Hypothalamus (tissue), 51 donors: ENCODE measurements around the gene ARMC9.
A peak's percentile ranks its signal among the peaks of the same experiment; 100 is the strongest.

ENCODE experiments used
- DNase-seq, 51 donors: peaks; one replicate each; lab custom pipeline; 2025; lab: John Stamatoyannopoulos, UW

Gene ARMC9

DNA sequence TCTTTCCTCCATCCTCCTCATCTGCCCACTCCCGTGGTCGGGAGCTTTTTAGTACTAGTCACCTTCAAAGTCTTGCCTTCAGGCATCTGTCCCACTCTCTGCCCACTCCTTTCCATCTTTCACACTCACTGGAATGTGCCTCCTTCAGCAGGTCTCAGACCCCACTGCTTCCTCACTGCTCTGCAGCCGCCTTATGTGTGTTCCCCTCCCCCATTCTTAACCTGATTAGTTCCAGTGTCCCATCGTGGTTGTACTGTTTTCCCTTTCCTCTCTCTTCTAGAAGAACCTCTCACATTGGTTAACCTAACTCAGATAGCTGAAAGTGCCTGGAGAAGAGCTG, 3.0 kb downstream of the ARMC9 start:
- no peak for DNase-seq

DNA sequence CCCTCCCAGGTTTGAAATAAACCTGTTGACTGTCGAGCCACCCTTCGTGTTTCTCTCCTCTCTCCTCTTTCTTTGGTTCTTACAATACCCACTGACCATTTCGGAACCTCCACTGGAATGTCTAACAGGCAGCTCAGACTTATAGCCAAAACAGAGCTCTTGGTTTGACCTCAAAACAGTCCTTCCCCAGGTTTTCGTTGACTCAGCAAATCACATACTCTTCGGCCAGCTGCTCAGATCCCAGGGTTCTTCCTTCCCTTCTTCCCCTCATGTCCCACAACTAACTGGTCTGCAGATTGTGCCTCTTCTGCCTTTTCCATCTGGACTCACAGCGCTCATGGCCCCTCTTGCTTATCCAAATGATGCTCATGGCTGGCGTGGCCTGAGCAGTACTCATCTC, 4.7 kb downstream of the ARMC9 start:
- DNase-seq, result no peak

DNA sequence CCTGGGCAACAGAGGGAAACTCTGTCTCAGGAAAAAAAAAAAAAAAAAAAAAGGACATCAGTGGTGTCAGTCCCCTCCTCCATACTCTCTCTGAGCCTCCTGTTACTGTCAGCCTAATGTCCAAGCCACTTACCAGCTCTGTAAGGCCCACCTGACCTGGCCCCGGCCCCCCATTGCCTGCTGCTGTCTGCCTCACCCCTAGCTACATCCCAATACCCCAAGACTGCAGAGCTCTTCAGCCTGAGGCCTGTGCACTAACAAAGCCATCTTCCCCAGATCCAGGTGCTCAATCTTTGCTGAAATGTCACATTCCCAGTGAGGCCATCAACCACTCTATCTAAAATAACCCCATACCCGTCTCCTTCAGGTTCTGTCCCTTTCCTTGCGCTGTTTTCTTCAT, 5.7 kb downstream of the ARMC9 start:
- no peak for DNase-seq

DNA sequence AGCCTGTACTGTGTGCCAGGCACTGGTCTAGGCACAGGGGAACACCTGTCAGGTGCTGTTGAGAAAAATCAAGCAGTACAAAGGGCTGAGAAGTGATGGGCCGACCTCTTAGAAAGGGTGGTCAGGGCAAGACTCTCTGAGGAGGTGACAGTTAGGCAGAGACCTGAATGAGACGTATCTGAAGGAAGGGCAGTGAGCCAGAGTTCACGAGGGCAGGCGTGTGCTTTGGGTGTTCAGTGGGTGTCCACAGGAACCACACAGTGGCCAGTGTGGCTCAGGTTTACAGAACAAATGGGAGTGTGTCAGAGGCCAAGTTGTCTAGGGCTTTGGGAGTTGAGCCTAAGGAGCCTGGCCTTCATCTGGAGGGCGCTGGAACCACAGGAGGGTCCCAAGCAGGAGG, 6.2 kb downstream of the ARMC9 start:
- DNase-seq, result no peak

DNA sequence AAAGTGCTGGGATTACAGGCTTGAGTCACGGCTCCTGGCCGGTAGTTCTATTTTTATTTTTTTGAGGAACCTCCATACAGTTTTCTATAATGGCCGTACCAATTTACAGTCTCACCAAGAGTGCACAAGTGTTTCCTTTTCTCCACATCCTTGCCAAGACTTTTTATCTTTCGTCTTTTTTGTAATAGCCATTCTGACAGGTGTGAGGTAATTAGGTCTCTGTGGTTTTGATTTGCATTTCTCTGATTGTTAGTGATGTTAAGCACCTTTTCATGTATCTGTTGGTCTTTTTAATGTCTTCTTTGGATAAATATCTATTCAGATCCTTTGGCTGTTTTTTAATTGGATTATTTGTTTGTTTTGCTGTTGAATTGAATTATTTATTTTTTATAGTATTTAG, 9.3 kb downstream of the ARMC9 start:
- DNase-seq, result no peak

- no peak for DNase-seq
Observed at GRCh38 chr2:231210782-231211181, 12.4 kb downstream of the ARMC9 start.

GRCh38 chr2:231211486-231211885, 13.1 kb downstream of the ARMC9 start:
- DNase-seq, result no peak

DNA sequence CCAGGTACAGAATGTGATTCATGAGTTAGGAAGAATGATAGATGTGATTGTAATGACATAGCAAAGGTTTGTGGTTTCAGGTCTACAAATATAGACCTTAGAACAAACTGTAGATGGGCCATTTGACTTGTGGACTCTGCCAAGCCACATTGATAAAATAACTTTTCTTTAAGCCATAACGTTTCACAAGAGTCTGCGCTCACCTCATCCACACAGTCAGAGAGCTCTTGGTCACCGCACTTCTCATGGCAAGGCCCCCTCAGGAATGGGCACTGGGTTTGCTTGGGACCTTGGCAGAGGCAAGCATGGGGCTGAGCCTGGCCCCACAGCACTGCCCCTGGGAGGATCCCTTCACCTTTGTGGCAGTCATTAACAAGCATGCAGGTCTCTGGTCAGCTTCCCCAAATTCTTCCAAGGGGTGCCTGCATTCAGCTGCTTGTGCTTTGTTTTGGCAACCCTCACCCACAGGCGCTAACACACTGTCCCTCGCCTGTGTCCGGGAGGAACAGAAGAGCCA, 14.0 kb downstream of the ARMC9 start:
- no peak for DNase-seq

GRCh38 chr2:231213931-231214642, 15.7 kb downstream of the ARMC9 start:
- DNase-seq, result no peak

DNA sequence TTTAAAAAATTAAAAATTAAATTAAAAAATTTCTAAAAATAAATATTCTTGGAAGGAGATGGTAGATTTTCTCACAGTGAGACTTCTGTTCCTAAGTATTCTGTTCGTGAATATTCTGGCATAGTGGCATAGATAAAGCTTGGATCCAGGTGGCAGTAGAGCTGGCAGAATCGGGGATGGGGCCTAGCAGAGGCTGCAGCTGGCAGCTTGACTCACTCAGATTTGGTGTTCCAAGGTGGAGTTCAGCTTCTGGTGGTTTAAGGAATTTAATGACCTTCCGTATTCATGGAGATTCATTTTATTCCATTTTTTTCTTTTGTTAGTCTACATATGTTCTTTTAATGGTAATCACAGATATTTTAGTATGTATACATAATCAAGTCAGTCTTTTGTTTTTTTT, 19.9 kb downstream of the ARMC9 start:
- no peak for DNase-seq

DNA sequence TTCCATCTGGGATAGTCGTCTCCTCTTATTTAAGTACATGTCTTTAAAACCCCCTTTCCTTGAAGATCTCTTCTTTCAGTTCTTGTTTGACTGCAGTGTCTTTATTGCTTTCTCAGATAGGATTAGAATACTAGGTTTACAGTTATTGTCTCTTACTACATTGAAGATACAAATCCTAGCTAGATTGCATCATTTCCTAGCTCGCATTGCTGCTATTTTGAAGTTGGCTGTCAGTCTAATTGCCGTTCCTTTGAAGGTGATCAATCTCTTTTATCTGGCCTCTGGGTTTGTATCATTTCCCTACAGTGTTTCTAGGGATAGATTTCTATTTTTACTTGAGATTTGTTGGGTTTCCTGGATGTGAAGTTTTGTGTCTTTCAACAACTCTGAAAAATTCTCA, 20.9 kb downstream of the ARMC9 start:
- no peak for DNase-seq

- no peak for DNase-seq
Observed at GRCh38 chr2:231221761-231222160, 23.3 kb downstream of the ARMC9 start.

GRCh38 chr2:231222318-231223000, 24.0 kb downstream of the ARMC9 start:
- DNase-seq, result peak in 1 of 51 donors; percentile 3

GRCh38 chr2:231223001-231223375, 24.6 kb downstream of the ARMC9 start:
- no peak for DNase-seq

DNA sequence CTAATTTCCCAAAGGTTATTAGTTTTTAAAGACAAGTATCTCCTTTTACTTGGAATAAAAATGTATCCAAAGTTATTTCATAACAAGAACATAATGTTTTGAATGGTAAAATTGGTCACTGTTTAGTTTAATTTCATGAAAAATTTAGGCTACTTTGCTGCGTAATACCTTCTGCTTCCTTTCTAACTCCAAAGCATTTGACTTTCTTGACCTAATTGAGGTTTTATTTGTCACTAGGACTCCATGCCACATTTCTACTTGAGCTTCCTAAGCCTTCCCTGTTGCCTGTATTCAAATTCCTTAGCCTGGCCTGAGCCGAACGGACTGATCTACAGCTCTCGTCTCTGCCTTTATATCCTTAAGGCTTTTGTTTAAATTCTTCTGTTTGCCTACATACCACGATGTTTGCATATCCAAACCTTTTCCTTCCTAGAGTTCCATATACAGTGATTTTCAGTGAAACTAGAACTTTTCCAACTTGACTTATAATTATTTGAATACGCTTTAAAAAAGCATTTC, 25.1 kb downstream of the ARMC9 start:
- no peak for DNase-seq

- DNase-seq, result peak in 39 of 51 donors; percentile 3 to 81 (median 34)
Observed at GRCh38 chr2:231227310-231228162, 29.1 kb downstream of the ARMC9 start.

DNA sequence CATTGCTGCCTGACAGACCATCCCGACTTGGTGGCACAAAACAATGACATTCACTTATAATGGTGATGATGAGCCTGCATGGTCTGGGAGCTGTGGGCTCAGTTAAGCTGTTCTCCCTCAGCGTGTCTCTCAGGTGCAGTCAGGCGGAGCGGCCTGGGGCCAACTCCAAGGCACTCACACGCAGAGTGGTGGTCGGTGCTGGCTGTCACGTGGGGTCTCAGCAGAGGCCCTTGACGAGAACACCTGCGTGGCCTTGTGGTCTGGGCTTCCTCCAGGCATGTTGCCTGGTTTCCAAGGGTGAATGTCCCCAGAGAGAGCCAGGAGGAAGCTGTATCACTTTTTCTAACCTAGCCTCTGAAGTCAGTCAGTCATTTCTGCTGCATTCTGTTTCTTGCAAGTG, 29.8 kb downstream of the ARMC9 start:
- no peak for DNase-seq

DNA sequence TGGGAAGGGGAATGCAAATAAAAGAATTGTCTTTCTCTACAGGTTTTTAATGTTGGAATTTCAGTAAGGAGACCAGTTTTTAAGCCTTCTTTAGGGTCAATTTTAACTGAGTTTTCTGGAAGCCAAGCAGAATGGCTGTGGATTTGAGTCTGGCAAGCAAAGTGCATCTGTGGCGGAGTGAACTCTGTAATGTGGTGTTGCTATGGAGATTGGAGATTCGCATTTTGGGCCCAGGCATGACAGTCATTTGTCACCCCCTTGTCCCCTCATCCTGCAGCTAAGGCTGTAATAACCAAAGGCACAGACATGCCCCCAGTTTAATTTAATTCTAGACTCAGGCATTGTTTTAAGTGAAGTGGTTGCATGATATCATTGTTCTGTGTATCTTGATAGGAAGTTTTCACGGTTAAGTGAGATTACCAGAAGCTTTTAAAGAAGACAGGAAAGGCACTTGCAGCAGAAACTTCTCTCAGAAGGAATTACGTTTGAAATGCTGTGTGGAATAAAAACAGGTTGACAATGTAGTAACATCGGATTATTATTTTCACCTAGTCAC, 30.6 kb downstream of the ARMC9 start:
- peak in 1 of 51 donors; percentile 11 for DNase-seq

DNA sequence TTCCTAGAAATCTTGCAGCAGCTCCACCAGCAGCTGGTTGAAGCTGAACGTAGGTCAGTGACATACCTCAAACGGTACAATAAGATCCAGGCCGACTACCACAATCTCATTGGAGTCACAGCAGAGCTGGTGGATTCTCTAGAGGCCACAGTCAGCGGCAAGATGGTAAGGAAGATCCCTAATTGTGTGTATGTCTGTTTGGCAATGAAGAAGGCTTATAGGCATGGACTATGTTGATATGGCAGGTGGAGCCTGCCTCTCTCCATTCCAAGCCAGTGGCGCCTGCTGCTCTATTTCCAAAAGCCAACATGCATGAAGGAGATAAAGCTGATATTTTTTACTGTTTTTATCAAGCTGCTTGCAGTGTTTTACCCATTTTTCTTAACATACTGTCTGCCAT, 36.8 kb downstream of the ARMC9 start:
- no peak for DNase-seq

- no peak for DNase-seq
Observed at GRCh38 chr2:231238689-231239088, 40.3 kb downstream of the ARMC9 start.

- no peak for DNase-seq
Observed at GRCh38 chr2:231239751-231240150, 41.3 kb downstream of the ARMC9 start.
